Measurements from ENCODE around the gene GOLT1A.

Gene GOLT1A

GRCh38 chr1:204248954-204249353 lies 35.2 kb upstream of the GOLT1A start:
- TF ChIP-seq EZH2phosphoT487 (IDR thresholded peaks at IDR 0.05; ENCODE audit: borderline replicate concordance) (no peak), CTCF (conservative IDR thresholded peaks at IDR 0.05; ENCODE audit: low read length) (no peak)
- H3F3A ChIP-seq (ENCODE audit: low read depth) = no peaks in the 10 kb centered on the region
- no peak overlapping the region for H2AFZ ChIP-seq (ENCODE audit: low read length)
- H3K4me1 ChIP-seq (ENCODE audit: insufficient read depth, low read length, poor library complexity, severe bottlenecking) = no peaks in the 10 kb centered on the region
- no peaks in the 10 kb centered on the region for H3K36me3 ChIP-seq (ENCODE audit: insufficient read depth, low read length)
- no peak overlapping the region for H3K4me2 ChIP-seq (ENCODE audit: low read depth, low read length, poor library complexity, severe bottlenecking)
- no peaks in the 10 kb centered on the region for H3K9me2 ChIP-seq (replicated peaks; ENCODE audit: low read depth, low read length)
- H3K27me3 ChIP-seq (ENCODE audit: insufficient read depth, low read length, poor library complexity, severe bottlenecking) = no peaks in the 10 kb centered on the region
- no peak overlapping the region for H3K9ac ChIP-seq (ENCODE audit: low read depth, low read length, poor library complexity, severe bottlenecking)
- no peaks in the 10 kb centered on the region for H3K9me3 ChIP-seq (ENCODE audit: insufficient read depth, low read depth, low read length)
- no peak overlapping the region for H3K4me3 ChIP-seq (ENCODE audit: low read length, poor library complexity, severe bottlenecking)
- no peaks in the 10 kb centered on the region for H3K79me2 ChIP-seq (ENCODE audit: insufficient read depth, low read length)
- H4K20me1 ChIP-seq (ENCODE audit: insufficient read depth, low read length, poor library complexity, severe bottlenecking) = no peaks in the 10 kb centered on the region

GRCh38 chr1:204246876-204247275 lies 33.1 kb upstream of the GOLT1A start:
- Histone ChIP-seq H2AFZ (ENCODE audit: low read length) (no peak overlapping the region), H3F3A (ENCODE audit: low read depth) (no peaks in the 10 kb centered on the region), H3K4me3 (ENCODE audit: low read length, poor library complexity, severe bottlenecking) (no peak overlapping the region), H3K9me2 (replicated peaks; ENCODE audit: low read depth, low read length) (no peaks in the 10 kb centered on the region), H4K20me1 (ENCODE audit: insufficient read depth, low read length, poor library complexity, severe bottlenecking) (no peaks in the 10 kb centered on the region), H3K4me1 (ENCODE audit: insufficient read depth, low read length, poor library complexity, severe bottlenecking) (no peaks in the 10 kb centered on the region), H3K9me3 (ENCODE audit: insufficient read depth, low read depth, low read length) (no peaks in the 10 kb centered on the region), H3K9ac (ENCODE audit: low read depth, low read length, poor library complexity, severe bottlenecking) (no peak overlapping the region), H3K36me3 (ENCODE audit: insufficient read depth, low read length) (no peaks in the 10 kb centered on the region), H3K4me2 (ENCODE audit: low read depth, low read length, poor library complexity, severe bottlenecking) (no peak overlapping the region), H3K27me3 (ENCODE audit: insufficient read depth, low read length, poor library complexity, severe bottlenecking) (no peaks in the 10 kb centered on the region), H3K79me2 (ENCODE audit: insufficient read depth, low read length) (no peaks in the 10 kb centered on the region)
- no peak for TF ChIP-seq CTCF (conservative IDR thresholded peaks at IDR 0.05; ENCODE audit: low read length)
- TF ChIP-seq EZH2phosphoT487 (IDR thresholded peaks at IDR 0.05; ENCODE audit: borderline replicate concordance) = no peak

GRCh38 chr1:204242920-204243319 lies 29.1 kb upstream of the GOLT1A start:
- Histone ChIP-seq H3K9ac (ENCODE audit: low read depth, low read length, poor library complexity, severe bottlenecking) (no peak overlapping the region), H3K4me2 (ENCODE audit: low read depth, low read length, poor library complexity, severe bottlenecking) (no peak overlapping the region), H3K79me2 (ENCODE audit: insufficient read depth, low read length) (no peaks in the 10 kb centered on the region), H3K36me3 (ENCODE audit: insufficient read depth, low read length) (no peaks in the 10 kb centered on the region), H4K20me1 (ENCODE audit: insufficient read depth, low read length, poor library complexity, severe bottlenecking) (no peaks in the 10 kb centered on the region), H3K4me1 (ENCODE audit: insufficient read depth, low read length, poor library complexity, severe bottlenecking) (no peaks in the 10 kb centered on the region), H3F3A (ENCODE audit: low read depth) (no peaks in the 10 kb centered on the region), H3K4me3 (ENCODE audit: low read length, poor library complexity, severe bottlenecking) (no peak overlapping the region), H2AFZ (ENCODE audit: low read length) (no peak overlapping the region), H3K27me3 (ENCODE audit: insufficient read depth, low read length, poor library complexity, severe bottlenecking) (no peaks in the 10 kb centered on the region), H3K9me3 (ENCODE audit: insufficient read depth, low read depth, low read length) (no peaks in the 10 kb centered on the region), H3K9me2 (replicated peaks; ENCODE audit: low read depth, low read length) (no peaks in the 10 kb centered on the region)
- TF ChIP-seq EZH2phosphoT487 (IDR thresholded peaks at IDR 0.05; ENCODE audit: borderline replicate concordance) = no peak
- no peak for TF ChIP-seq CTCF (conservative IDR thresholded peaks at IDR 0.05; ENCODE audit: low read length)
